ENCODE results near the gene SORL1. TPM values are rescaled to one million over a fixed set of nuclear protein-coding genes. Genes with fewer than 3 reads are reported as not detected.

Gene SORL1
- total and polyA plus RNA-seq, 2 of the 13 experiments (the other 11 are each of a cell fraction or from before 2014, with no cell fraction given) = 21.3 to 148 TPM

DNA sequence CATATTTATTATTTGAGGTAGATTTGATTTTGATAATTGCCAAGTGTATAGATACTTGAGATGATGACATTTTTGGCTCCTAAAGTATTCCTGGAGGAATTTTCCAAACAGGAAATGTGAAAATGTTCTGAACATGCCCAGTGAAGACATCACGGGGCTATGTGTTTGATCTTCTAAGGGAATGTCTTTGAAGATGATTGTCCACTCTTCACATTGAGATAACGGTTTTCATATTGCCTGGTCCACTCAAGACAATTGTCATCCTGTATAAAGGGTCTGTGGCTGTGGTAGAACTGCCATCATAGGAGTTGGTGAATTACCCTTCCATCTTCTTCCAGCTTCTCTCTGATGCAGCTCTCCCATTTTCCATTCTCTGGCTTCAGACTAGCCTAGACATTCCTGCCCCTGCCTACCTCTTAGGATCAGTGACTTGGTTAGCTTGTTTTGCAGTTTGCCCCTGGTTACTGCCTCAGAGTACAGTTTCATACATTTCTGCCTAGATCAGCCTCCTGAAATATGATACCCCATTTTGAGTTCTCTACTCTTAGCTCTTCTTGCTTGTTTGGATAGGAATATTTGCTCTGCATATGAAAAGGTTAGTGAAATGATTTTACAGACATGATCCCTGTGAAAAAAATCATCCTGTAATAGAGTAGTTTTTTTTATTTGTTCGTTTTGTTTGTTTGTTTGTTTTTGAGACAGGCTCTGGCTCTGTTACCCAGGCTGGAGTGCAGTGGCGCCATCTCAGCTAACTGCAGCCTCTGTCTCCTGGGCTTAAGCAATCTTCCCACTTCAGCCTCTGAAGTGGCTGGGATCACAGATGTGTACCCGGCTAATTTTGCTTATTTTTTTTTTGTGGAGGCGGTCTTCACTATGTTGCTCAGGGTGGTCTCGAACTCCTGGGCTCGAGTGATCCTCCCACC, 112.0 kb downstream of the SORL1 start:
- no peaks in the 10 kb centered on the region for H3K27me3 ChIP-seq (ENCODE audit: control insufficient read depth in 1 of 2, insufficient read depth in 2 of 2, low read length in 2 of 2)
- H3K4me1 ChIP-seq (ENCODE audit: insufficient read depth, low read length) = peaks cover 90% of the 10 kb centered on the region
- CTCF ChIA-PET (ENCODE audit: low intra/inter-chr PET ratio, low total read pairs) = no interaction called here
- peaks cover 19 to 46% of the 10 kb centered on the region in 2 experiments for H3K36me3 ChIP-seq (replicated peaks in 1 of 2; ENCODE audit: control insufficient read depth in 1 of 2, insufficient read depth in 2 of 2, low read length in 2 of 2)
- peak overlapping the region; percentile 29 for H3K4me2 ChIP-seq (ENCODE audit: low read depth, low read length)
- POLR2A ChIA-PET = interaction anchor here (0.8 to 4.0 kb wide), 5 partner anchors 10 to 113 kb away, joined by 3 to 21 read pairs (median 8); partner anchors contain the start of genes SORL1 and SORL1-AS1
- in situ Hi-C loops (cut with HindIII; ENCODE audit: extremely low pct_ligation_motif_present, low pct_unique_long_range_greater_than_20kb) = loop anchor here (5.0 kb wide), 1 partner anchor 112 kb away; the partner anchor contains the start of genes SORL1 and SORL1-AS1
- 36% methylated on average over 8 of the region's 8 CpGs for WGBS (ENCODE audit: low lambda C conversion rate)
- DNase-seq (ENCODE audit: low spot score) (peak; percentile 50), ATAC-seq (peak; percentile 33), FAIRE-seq (no peak)
- BruUV-seq (replicated peaks) = no TSS peak
- H2AFZ ChIP-seq (ENCODE audit: low read length) = no peak overlapping the region
- no peak overlapping the region; a peak in 1 of 6 replicates for H3K4me3 ChIP-seq (replicated peaks in 1 of 3; ENCODE audit: insufficient read depth in 1 of 3, low read depth in 2 of 3, low read length in 3 of 3)
- no peaks in the 10 kb centered on the region for H3K9me3 ChIP-seq (ENCODE audit: low read length)
- H3K27ac ChIP-seq (ENCODE audit: extremely low read length, insufficient read depth, low read length) = peak overlapping the region; percentile 94
- no peaks in the 10 kb centered on the region for H4K20me1 ChIP-seq (ENCODE audit: insufficient read depth, low read length)
- intact Hi-C loops (cut with micrococcal nuclease; ENCODE audit: unreplicated experiment) = loop anchor here (2.0 kb wide), 1 partner anchor 105 kb away; no protein-coding TSS in a partner anchor
- H3K79me2 ChIP-seq (ENCODE audit: insufficient read depth, low read length) = peaks cover 5% of the 10 kb centered on the region
- H3K9ac ChIP-seq (ENCODE audit: insufficient read depth, low read depth, low read length) = peak overlapping the region; percentile 53
- TF ChIP-seq, protein P1, sequence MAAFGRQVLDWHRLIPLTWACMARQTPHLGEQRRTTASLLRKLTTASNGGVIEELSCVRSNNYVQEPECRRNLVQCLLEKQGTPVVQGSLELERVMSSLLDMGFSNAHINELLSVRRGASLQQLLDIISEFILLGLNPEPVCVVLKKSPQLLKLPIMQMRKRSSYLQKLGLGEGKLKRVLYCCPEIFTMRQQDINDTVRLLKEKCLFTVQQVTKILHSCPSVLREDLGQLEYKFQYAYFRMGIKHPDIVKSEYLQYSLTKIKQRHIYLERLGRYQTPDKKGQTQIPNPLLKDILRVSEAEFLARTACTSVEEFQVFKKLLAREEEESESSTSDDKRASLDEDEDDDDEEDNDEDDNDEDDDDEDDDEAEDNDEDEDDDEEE (CRISPR knock-in tag; IDR thresholded peaks at IDR 0.05) = no peak
- no peak for TF ChIP-seq SMAD1 (CRISPR knock-in tag; IDR thresholded peaks at IDR 0.05; ENCODE audit: borderline replicate concordance, low read depth)
- peak; percentile 86; the same call in 1 of the 2 replicates for TF ChIP-seq ZBTB33 (CRISPR knock-in tag; IDR thresholded peaks at IDR 0.05)
- TF ChIP-seq CEBPG (CRISPR knock-in tag; IDR thresholded peaks at IDR 0.05) = no peak
- TF ChIP-seq ZNF205 (CRISPR knock-in tag; IDR thresholded peaks at IDR 0.05) = no peak
- TF ChIP-seq CCAR2 (optimal IDR thresholded peaks at IDR 0.05; ENCODE audit: low read depth, low read length) = no peak
- TF ChIP-seq NR2C2 (CRISPR knock-in tag; IDR thresholded peaks at IDR 0.05; ENCODE audit: borderline replicate concordance) = no peak
- no peak for TF ChIP-seq BHLHE40 (IDR thresholded peaks at IDR 0.05; ENCODE audit: low read length)
- peak; percentile 49; the same call in 1 of the 2 replicates for TF ChIP-seq ETV5 (CRISPR knock-in tag; IDR thresholded peaks at IDR 0.05; ENCODE audit: borderline replicate concordance)
- TF ChIP-seq ZNF33B (CRISPR knock-in tag; IDR thresholded peaks at IDR 0.05) = no peak
- no peak for TF ChIP-seq PRDM4 (CRISPR knock-in tag; IDR thresholded peaks at IDR 0.05; ENCODE audit: borderline replicate concordance)
- TF ChIP-seq, protein P2, sequence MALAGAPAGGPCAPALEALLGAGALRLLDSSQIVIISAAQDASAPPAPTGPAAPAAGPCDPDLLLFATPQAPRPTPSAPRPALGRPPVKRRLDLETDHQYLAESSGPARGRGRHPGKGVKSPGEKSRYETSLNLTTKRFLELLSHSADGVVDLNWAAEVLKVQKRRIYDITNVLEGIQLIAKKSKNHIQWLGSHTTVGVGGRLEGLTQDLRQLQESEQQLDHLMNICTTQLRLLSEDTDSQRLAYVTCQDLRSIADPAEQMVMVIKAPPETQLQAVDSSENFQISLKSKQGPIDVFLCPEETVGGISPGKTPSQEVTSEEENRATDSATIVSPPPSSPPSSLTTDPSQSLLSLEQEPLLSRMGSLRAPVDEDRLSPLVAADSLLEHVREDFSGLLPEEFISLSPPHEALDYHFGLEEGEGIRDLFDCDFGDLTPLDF (CRISPR knock-in tag; IDR thresholded peaks at IDR 0.05) = no peak
- TF ChIP-seq RXRB (CRISPR knock-in tag; IDR thresholded peaks at IDR 0.05; ENCODE audit: borderline replicate concordance) = peak; percentile 10; the same call in 1 of the 2 replicates
- TF ChIP-seq ESRRA (CRISPR knock-in tag; IDR thresholded peaks at IDR 0.05; ENCODE audit: low read depth) = no peak
- no peak for TF ChIP-seq POLR2AphosphoS2 (IDR thresholded peaks at IDR 0.05; ENCODE audit: low read depth, low read length)

All from HepG2 (cell line).